Lung (tissue), 12 donors: ENCODE results near the gene THADA. TPM values are rescaled to one million over a fixed set of nuclear protein-coding genes. Genes with fewer than 3 reads are reported as not detected.

ENCODE experiments used
- ATAC-seq: fragments of 200-7000 bp; cut with Tn5 transposase; one replicate; pipeline ENCODE4 v1.9.1; 2020; ENCODE audit warnings: moderate number of reproducible peaks; ENCODE audit not compliant: insufficient read depth, low FRiP score
- DNase-seq, 3 donors: peaks; one replicate each; pipeline ENCODE4 v3.0.0-alpha.2; 2013 to 2017
- H3K27ac ChIP-seq, 2 donors: one replicate each; pipeline ENCODE4 v1.5.1; 2013; ENCODE audit warnings: mild to moderate bottlenecking in 2 of 2, moderate library complexity in 2 of 2, control low read depth in 1 of 2, inconsistent platforms in 1 of 2, low read depth in 1 of 2, low read length in 1 of 2
- H3K27me3 ChIP-seq, 3 donors: one replicate each; pipeline ENCODE4 v1.5.1; 2013; ENCODE audit warnings: low read length in 2 of 3; ENCODE audit not compliant: control insufficient read depth in 3 of 3, insufficient read depth in 3 of 3
- H3K36me3 ChIP-seq, 4 donors: one replicate each; pipeline ENCODE4 v1.5.1; 2013; ENCODE audit warnings: low read length in 4 of 4, mild to moderate bottlenecking in 1 of 4, moderate library complexity in 1 of 4; ENCODE audit not compliant: control insufficient read depth in 4 of 4, insufficient read depth in 4 of 4
- H3K4me1 ChIP-seq, 5 donors: one replicate each; pipeline ENCODE4 v1.5.1; 2013; ENCODE audit warnings: low read length in 5 of 5, mild to moderate bottlenecking in 2 of 5, moderate library complexity in 1 of 5; ENCODE audit not compliant: control insufficient read depth in 5 of 5, insufficient read depth in 5 of 5
- H3K4me3 ChIP-seq: one replicate; pipeline ENCODE4 v1.5.1; 2013; ENCODE audit warnings: mild to moderate bottlenecking, control low read depth, moderate library complexity
- H3K9ac ChIP-seq, 2 donors: one replicate each; pipeline ENCODE4 v1.5.1; 2013; ENCODE audit warnings: low read length in 2 of 2, control low read depth in 1 of 2; ENCODE audit not compliant: insufficient read depth in 1 of 2
- H3K9me3 ChIP-seq, 4 donors: one replicate each; pipeline ENCODE4 v1.5.1; 2013; ENCODE audit warnings: low read length in 3 of 4, mild to moderate bottlenecking in 1 of 4, moderate library complexity in 1 of 4; ENCODE audit not compliant: control insufficient read depth in 4 of 4, insufficient read depth in 3 of 4
- CTCF ChIP-seq: IDR thresholded peaks from 2 replicates; pipeline ENCODE4 v1.5.1; 2012; ENCODE audit warnings: mild to moderate bottlenecking; ENCODE audit errors: control extremely low read depth, extremely low read depth
- WGBS, 2 donors: extraction: QIAGEN DNeasy Blood & Tissue Kit; methylation state at CpG; one replicate each; pipeline ENCODE4 v1.1.7; 2013; 5-methylcytosine and 5-hydroxymethylcytosine counted together
- polyA plus RNA-seq, 2 donors: library from polyadenylated mRNA; stranded (reverse); fragments of 200-250 nt; gene quantifications; one replicate each; pipeline ENCODE4 v1.2.1, GENCODE V29; 2013
- total RNA-seq, 2 donors: library from RNA; depleted of rRNA in 1 of 2; stranded (reverse); fragments of >200 nt in 1 of 2; gene quantifications; one replicate each; pipeline ENCODE4 v1.2.1, GENCODE V29; 2014 to 2021
- donor health status: control.
- donor health status: control.
- donor health status: Bipolar disorder and iron deficiency.
- donor health status: healthy.
- donor health status: DM: yes; HTN: yes; CAD: no.

The THADA gene
- total and polyA plus RNA-seq, 4 donors: 11.3 to 72.5 (median 25.2) TPM

GRCh38 chr2:43224571-43225092, 371.2 kb downstream of the THADA start:
- 2 to 4% methylated on average over 52 to 74 of the region's 74 CpGs for WGBS, 2 donors
- ATAC-seq (no peak), DNase-seq (peak in 1 of 3 donors; percentile 42)
- Histone ChIP-seq H3K27ac (peak overlapping the region; percentile 95 to 100), H3K36me3 (peaks cover 4 to 38% (median 20%) of the 10 kb centered on the region in 4 donors), H3K4me1 (peaks cover 5 to 60% (median 17%) of the 10 kb centered on the region in 5 donors), H3K27me3 (no peaks in the 10 kb centered on the region), H3K4me3 (peak overlapping the region; percentile 92), H3K9ac (no peak overlapping the region), H3K9me3 (no peaks in the 10 kb centered on the region)
- TF ChIP-seq CTCF: no peak

- peak; percentile 83 to 87 (median 87) for DNase-seq
- 0 to 1% methylated on average over 40 to 41 of the region's 41 CpGs for WGBS, 2 donors
- Histone ChIP-seq H3K27me3 (no peaks in the 10 kb centered on the region), H3K4me3 (peak overlapping the region; percentile 92), H3K9ac (peak overlapping the region; percentile 41 to 90), H3K27ac (peak overlapping the region; percentile 95 to 100), H3K36me3 (peaks cover 4 to 38% (median 20%) of the 10 kb centered on the region in 4 donors), H3K4me1 (peaks cover 9 to 61% (median 22%) of the 10 kb centered on the region in 5 donors), H3K9me3 (no peaks in the 10 kb centered on the region)
- no peak for TF ChIP-seq CTCF
- no peak for ATAC-seq
These were observed 371.7 kb downstream of the THADA start for GRCh38 chr2:43224131-43224570.

GRCh38 chr2:43223521-43224001, 372.3 kb downstream of the THADA start:
- H3K36me3 ChIP-seq: peaks cover 4 to 38% (median 20%) of the 10 kb centered on the region in 4 donors
- DNase-seq (peak in 2 of 3 donors; percentile 62), ATAC-seq (no peak)
- peaks cover 14 to 61% (median 28%) of the 10 kb centered on the region in 5 donors for H3K4me1 ChIP-seq
- H3K9me3 ChIP-seq: no peaks in the 10 kb centered on the region
- peak overlapping the region; percentile 41 to 90 for H3K9ac ChIP-seq
- no peaks in the 10 kb centered on the region for H3K27me3 ChIP-seq
- peak overlapping the region; percentile 39 for H3K4me3 ChIP-seq
- TF ChIP-seq CTCF: no peak
- H3K27ac ChIP-seq: peak overlapping the region; percentile 86 to 100
- WGBS, 2 donors: 4 to 13% methylated on average over 4 of the region's 4 CpGs
